Pancreas (tissue), 10 donors: ENCODE data around the gene TRERF1. TPM values are rescaled to one million over a fixed set of nuclear protein-coding genes. Genes with fewer than 3 reads are reported as not detected.

ENCODE experiments used
- ATAC-seq, 4 donors: fragments of 200-7000 bp; cut with Tn5 transposase; one replicate each; pipeline versions ENCODE4 v1.8.0 to v1.9.1; 2020; ENCODE audit warnings: mild to moderate bottlenecking in 4 of 4, moderate library complexity in 4 of 4
- DNase-seq, 6 donors: peaks; one replicate each; pipeline ENCODE4 v3.0.0-alpha.2; 2020
- FAIRE-seq: peaks from 2 replicates; lab custom pipeline; 2012; peaks lifted over from hg19 to GRCh38; lab: Jason Lieb, UNC
- H3K27ac ChIP-seq, 4 donors: fragments of 200-600 bp; sonication (generic); 1 replicate in 3 of 4; 2 replicates in 1 of 4; pipeline versions ENCODE4 v1.5.0 to v1.8.0; 2020
- H3K27me3 ChIP-seq, 4 donors: fragments of 200-600 bp; one replicate each; pipeline ENCODE4 v1.8.0; 2021
- H3K36me3 ChIP-seq, 3 donors: fragments of 200-600 bp; sonication (generic) in 1 of 3; one replicate each; pipeline versions ENCODE4 v1.5.0 to v1.8.0; 2020 to 2021
- H3K4me1 ChIP-seq, 3 donors: fragments of 200-600 bp; one replicate each; pipeline ENCODE4 v1.8.0; 2021
- H3K4me3 ChIP-seq, 4 donors: fragments of 200-600 bp; sonication (generic) in 2 of 4; one replicate each; pipeline versions ENCODE4 v1.5.0 to v1.8.0; 2020 to 2021
- H3K9me3 ChIP-seq, 4 donors: fragments of 200-600 bp; one replicate each; pipeline ENCODE4 v1.8.0; 2021
- CTCF ChIP-seq, 4 donors: fragments of 200-600 bp; sonication (generic) in 3 of 4; IDR thresholded peaks; one replicate each; pipeline versions ENCODE4 v1.5.0 to v1.8.0; 2021; ENCODE audit warnings: antibody characterized with exemption in 4 of 4
- WGBS, 2 donors: extraction: QIAGEN DNeasy Blood & Tissue Kit; methylation state at CpG; one replicate each; pipeline ENCODE4 v1.1.7; 2013; 5-methylcytosine and 5-hydroxymethylcytosine counted together
- intact Hi-C, 3 donors: fragments of 100-400 bp; cut with DNase I; formaldehyde crosslinking; loops; one replicate each; pipeline versions ENCODE4 v1.11.1 to v1.14.2; 2022
- polyA plus RNA-seq, 2 donors: library from polyadenylated mRNA; stranded (reverse); fragments of 200-250 nt; gene quantifications; one replicate each; pipeline ENCODE4 v1.2.3, GENCODE V29; 2013
- total RNA-seq, 6 donors: library from RNA; stranded (reverse); fragmentation: NEBNext Ultra II Directional in 4 of 6; extraction: Animal tissue kit (Norgen Biotek cat#: 25700) in 4 of 6; gene quantifications; one replicate each; pipeline versions ENCODE4 v1.2.1 to v1.2.4, GENCODE V29; 2021 to 2023
- donor health status: healthy with polysubstance abuse.
- donor health status: DM: no; HTN: no; CAD: no; lungs with moderate emphysema.
- donor health status: DM: no; HTN: no; CAD: no.
- donor health status: control.
- donor health status: control.
- donor health status: Bipolar disorder and iron deficiency.
- donor health status: DM: yes; HTN: yes; CAD: no.
- donor health status: DM: no; HTN: no; CAD: no.
- donor health status: DM: no; HTN: no; CAD: no.
- donor health status: DM: yes; HTN: yes; CAD: no.

Gene TRERF1
- total and polyA plus RNA-seq, 8 donors, result 0.94 to 2.5 (median 1.5) TPM

- no peak for TF ChIP-seq CTCF (IDR thresholded peaks at IDR 0.05)
- 8 to 18% methylated on average over 11 of the region's 11 CpGs for WGBS, 2 donors
- Histone ChIP-seq H3K27me3 (no peaks in the 10 kb centered on the region), H3K4me1 (peaks cover 0 to 6% (median 4%) of the 10 kb centered on the region in 3 donors), H3K27ac (no peak overlapping the region), H3K9me3 (no peaks in the 10 kb centered on the region), H3K4me3 (peak overlapping the region in 2 of 4 donors; percentile 65 to 87), H3K36me3 (no peaks in the 10 kb centered on the region)
- intact Hi-C loops, result no loop called here
- ATAC-seq, result peak in 2 of 4 donors; percentile 1 to 2
- no peak for FAIRE-seq
- DNase-seq, result peak in 5 of 6 donors; percentile 13 to 68 (median 44)
These were observed 2.7 kb upstream of the TRERF1 start for GRCh38 chr6:42454428-42454791.

GRCh38 chr6:42453654-42454427 lies 2.1 kb upstream of the TRERF1 start:
- intact Hi-C loops, result no loop called here
- H3K27ac ChIP-seq, result peak overlapping the region in 1 of 4 donors; percentile 74
- H3K27me3 ChIP-seq, result no peaks in the 10 kb centered on the region
- 2% methylated on average over 32 of the region's 32 CpGs for WGBS, 2 donors
- peak; percentile 16 to 69 (median 43) for DNase-seq
- H3K9me3 ChIP-seq, result no peaks in the 10 kb centered on the region
- H3K4me3 ChIP-seq, result peak overlapping the region; percentile 64 to 87 (median 73)
- H3K36me3 ChIP-seq, result no peaks in the 10 kb centered on the region
- no peak for FAIRE-seq
- peaks cover 0 to 6% (median 4%) of the 10 kb centered on the region in 3 donors for H3K4me1 ChIP-seq
- TF ChIP-seq CTCF (IDR thresholded peaks at IDR 0.05), result no peak
- ATAC-seq, result peak; percentile 9 to 20 (median 18)

- Histone ChIP-seq H3K27me3 (no peaks in the 10 kb centered on the region), H3K9me3 (no peaks in the 10 kb centered on the region), H3K4me1 (peaks cover 0 to 6% (median 4%) of the 10 kb centered on the region in 3 donors), H3K36me3 (no peaks in the 10 kb centered on the region), H3K4me3 (peak overlapping the region; percentile 64 to 87 (median 73)), H3K27ac (peak overlapping the region; percentile 51 to 86 (median 77))
- intact Hi-C loops, result no loop called here
- TF ChIP-seq CTCF (IDR thresholded peaks at IDR 0.05), result no peak
- 0 to 1% methylated on average over 28 to 57 of the region's 57 CpGs for whole genome bisulfite sequencing, 2 donors
- DNase-seq, result peak; percentile 83 to 92 (median 84)
- ATAC-seq, result peak; percentile 83 to 89 (median 88)
- no peak for FAIRE-seq
These were observed 1.4 kb upstream of the TRERF1 start for GRCh38 chr6:42453031-42453653.

- H3K27me3 ChIP-seq, result no peaks in the 10 kb centered on the region
- DNase-seq (peak; percentile 71 to 85 (median 75)), FAIRE-seq (no peak), ATAC-seq (peak; percentile 63 to 72 (median 71))
- H3K4me3 ChIP-seq, result peak overlapping the region; percentile 64 to 87 (median 73)
- H3K27ac ChIP-seq, result peak overlapping the region; percentile 51 to 86 (median 77)
- TF ChIP-seq CTCF (IDR thresholded peaks at IDR 0.05), result no peak
- no peaks in the 10 kb centered on the region for H3K36me3 ChIP-seq
- H3K4me1 ChIP-seq, result peaks cover 0 to 6% (median 4%) of the 10 kb centered on the region in 3 donors
- no peaks in the 10 kb centered on the region for H3K9me3 ChIP-seq
- intact Hi-C loops, result no loop called here
- WGBS, 2 donors, result 0 to 1% methylated on average over 64 to 78 of the region's 78 CpGs
These were observed 675 bp upstream of the TRERF1 start for GRCh38 chr6:42452171-42453030.
